Measurements from ENCODE around the gene RSPO3.
A peak's percentile ranks its signal among the peaks of the same experiment; 100 is the strongest.

The RSPO3 gene

DNA sequence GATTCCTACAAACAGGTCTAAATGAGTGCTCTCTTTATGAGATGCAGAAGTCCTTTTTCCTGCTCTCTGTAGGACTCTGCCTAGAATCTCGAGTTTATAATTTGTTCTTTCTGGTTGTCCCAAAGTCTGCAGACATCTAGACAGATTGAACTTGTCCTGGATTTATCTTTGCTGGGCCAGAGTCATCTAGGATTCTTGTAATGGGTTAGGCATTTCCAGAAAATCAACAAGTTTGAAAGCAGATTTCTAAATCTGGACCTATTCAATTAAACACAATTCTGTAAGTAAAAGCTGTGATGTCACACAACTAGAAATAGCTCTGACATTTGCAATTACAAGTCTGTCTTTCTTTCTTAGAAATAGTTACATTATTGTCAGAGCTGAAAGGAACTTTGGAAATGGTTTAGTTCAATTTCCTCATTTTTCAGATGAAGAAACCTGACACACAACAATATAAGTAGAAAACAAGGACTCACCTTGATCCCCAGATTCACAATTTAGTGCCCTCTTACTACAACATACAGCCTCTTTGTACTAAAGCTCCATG lies 4.2 kb upstream of the RSPO3 start:
- no peak for DNase-seq

DNA sequence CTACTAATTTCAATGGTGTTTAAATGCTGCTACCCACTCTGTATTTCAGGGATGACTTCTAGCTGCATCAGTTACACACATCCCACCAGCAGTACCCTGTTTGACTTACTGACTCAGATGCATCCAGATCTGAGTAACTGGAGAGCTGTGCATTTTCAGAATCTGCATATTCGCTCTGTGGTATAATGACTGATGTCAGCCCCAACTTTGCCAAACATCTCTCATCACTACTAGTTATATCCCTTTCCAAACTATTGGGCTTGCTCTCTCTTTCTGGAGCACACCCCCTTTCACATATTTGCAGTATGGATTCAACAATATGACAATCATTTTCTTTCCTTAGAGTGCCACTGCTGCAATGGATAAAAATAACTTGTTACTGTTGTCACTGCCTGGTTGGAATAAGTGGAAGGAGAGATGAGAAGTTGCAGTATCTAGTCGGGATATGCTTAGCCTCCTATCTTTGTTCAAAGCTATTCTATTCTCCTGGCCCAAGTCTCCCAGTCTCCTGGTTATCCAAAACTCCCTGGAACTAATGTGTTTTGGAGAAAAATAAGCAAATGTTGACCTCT lies 3.3 kb upstream of the RSPO3 start:
- no peak for DNase-seq

DNA sequence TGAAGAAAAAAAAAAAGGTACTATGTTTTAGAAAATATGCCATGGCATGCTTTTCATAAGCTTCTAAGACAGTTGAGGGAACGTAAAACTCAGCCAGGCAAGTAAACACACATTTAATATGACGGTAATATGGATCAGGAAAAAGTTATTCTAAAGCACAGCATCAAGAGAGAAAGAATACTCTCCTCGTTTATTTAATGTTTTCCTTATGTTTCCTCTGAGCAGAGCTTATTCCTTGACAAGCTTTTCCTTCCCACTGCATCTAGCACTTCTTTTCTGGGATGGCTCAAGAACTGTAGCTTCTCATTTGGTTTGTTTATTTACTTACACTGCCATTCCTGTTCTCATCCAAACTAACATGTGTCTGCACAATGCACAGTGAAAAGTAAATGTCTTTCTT lies 2.7 kb upstream of the RSPO3 start:
- DNase-seq = no peak

DNA sequence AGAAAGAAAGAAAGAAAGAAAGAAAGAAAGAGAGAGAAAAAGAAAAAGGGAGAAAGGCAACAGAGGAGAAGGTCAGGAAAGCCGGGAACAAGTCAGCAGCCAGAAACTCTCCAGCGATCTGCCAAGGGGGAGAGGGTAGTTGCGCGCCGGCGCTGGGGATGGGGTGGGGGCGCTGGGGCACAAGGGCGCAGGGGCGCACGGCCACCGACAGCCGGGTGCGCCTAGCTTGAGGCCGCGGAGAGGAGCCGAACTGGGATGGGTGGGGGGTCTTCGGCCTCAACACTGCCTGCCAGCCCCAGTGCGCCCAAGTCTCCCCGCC lies 533 bp upstream of the RSPO3 start:
- DNase-seq = no peak

DNA sequence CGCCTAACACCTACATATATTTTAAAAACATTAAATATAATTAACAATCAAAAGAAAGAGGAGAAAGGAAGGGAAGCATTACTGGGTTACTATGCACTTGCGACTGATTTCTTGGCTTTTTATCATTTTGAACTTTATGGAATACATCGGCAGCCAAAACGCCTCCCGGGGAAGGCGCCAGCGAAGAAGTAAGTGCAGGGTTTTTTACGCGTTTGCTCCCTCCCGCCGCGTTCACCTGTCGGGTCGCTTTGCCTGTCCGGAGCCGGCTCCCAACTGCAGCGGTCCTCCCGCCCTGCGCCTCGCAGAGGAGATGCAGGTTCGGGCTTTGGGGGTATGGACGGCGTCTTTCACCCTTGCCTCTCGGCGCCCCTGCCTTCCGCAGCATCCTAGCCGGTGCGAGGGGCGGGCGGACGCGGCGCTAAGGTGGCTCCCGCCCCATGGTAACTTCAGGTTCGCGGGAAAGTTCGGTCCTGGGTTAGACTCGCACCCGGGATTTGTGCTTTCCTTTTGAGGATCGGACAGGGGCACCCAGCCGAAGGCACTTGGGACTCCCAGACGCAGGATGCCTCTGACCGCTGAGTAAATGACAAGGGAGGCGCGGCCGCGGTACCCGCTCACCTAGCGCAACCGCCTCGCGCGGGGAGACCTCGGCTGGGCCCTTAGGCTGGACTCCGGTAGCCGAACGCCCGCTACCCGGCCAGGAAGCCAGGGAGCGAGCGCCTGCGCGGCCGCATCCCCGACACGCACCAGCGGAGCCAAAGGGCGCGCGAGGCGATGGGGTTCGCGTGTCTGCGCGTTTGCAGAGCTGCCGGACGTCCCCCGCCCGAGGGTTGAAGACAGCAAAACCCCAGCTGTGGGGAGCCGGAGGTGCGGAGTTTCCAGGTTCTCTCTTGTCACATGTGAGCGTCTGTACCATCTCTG lies 891 bp downstream of the RSPO3 start:
- no peak for DNase-seq

DNA sequence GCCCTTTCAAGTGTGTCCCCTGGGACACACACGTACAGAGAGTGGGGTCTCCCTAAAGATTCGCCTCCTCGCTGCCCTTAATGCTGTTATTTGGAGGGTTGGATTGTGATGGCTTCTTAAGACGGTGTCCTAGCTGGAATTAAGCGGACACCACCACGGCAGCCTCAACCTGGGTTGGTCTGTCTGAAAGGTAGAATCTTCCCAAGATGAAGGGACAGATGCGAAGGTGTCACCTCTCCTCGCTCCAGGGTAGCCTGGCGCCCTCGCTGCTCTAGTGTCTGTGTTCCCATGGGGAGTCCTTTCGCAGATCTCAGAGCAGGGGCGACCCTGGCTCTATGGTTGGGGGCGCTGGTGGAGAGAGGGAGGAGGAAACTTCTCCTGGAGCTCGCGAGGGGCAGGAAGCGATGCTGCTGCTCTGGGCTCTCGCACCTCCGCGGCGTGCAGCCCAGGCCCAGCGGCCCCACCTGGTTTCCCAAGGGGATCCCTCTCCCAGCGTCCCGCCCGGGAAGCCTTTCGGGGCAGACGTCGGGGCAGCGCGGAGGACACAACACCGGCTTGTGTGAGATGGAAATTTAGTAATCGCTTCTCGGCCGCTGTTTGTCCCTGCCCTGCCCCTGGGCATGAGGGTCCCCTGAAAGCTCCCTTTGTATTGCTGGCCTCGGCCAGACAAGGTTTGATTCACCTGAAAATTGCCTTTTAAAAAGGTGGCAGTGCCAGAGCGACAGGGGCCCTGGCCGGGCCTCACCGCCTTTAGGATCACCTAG lies 1.7 kb downstream of the RSPO3 start:
- no peak for DNase-seq

DNA sequence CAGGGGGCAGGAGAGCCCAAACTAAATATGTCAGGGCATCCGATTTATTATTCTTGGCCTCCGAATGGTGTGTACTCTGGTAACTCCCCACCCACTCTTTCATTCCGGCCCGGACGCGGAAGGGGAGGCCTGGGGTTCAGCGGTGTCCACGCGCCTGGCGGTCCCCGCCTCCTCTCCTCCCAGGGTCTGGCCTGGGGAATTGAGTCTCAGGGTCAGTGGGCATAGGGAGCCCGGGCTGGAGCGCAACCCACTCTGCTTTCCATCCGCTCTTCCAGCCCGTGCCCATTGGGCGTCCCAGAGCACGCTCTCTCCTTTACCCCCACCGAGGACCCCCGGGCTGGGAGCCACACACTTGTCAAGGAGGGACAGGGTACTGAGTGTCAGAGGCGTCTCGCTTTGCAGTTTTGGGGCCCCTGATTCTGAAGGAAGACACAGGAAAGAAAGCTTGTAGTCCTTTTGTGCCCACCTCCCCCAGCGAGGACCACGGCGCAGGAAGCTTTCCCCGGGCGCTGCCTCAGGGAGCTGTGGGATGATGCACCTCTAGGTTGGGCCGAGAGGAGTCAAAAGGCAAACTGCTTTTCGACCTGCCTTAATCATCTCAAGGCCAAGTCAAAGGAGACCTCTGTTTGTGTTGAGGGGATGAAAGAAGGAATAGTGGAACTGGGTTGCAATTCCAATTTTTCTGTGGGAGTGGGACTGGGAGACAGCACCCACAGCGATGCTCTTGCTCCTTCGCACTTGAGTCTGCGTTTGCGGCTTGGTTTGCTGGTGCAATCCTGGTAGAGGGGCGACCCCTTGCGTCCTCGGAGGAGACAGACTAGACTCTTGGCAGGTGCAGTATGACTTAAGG lies 2.5 kb downstream of the RSPO3 start:
- peak; percentile 8 for DNase-seq

DNA sequence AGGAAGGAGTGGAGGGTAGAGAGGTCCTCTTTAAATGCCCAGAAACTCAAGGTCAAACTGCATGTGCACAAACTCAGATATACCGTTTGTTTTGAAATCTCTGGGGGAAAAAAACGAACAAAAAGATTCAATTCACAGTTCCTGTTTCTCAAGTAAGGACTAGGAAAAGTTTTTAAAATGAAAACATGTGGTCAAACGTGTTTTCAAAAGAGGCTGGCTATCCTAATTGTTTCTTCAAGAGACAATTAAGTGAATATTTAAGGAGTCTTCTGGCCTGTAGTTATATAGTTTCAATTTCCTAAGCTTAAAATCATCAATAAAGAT lies 3.1 kb downstream of the RSPO3 start:
- no peak for DNase-seq

DNA sequence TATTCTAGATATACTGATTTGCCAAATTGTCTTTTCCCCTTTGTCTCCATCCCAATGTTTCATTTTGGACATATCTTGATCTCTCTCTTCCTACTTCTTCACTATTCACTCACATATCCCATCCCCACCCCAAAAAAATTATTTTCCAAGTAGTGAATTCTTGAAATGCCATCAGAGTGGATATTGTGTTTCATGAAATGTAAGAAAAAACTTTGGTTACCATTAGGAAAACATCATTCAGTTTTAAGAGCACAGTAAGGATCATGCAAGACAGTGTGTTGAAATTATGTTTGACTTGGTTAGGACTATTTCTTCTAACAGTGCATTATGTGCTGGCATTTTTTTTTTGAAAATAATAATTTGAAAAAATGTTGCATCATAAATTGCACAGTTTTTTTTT lies 5.7 kb downstream of the RSPO3 start:
- no peak for DNase-seq

DNA sequence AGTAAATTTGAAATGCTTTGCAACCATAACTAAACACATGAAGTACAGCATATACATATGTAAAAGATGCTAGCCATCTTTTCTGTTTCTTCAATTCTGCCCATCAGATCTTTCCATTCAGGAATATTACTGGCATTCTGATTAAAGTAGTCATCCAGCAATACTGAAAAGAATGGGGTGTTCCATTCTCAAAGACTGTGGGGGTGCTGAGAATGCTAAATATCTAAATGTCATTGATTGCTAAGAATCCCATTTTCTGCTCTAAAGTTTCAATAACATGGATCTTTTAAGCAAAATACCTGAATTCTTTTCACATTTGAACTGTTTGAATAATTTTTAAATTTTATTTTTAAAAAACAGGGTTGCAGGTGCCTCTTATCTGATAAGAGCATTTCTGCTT lies 6.2 kb downstream of the RSPO3 start:
- no peak for DNase-seq

DNA sequence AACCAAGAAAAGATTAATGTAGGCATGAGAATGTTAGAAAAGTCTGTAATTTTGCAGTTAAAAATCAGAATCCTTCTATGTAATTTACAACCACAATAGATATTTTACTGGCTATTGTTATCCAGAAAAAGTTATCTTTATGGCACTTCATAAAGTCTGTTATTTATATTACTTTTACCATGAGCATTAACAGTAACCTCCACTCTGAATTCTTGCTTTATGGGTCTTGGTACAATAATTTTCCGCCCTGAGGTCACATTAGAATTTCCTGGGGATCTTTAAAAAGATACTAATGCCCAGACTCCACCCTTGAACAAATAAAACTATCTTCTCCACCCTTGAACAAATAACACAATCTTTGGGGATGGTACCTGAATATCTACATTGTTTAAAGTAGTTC lies 9.6 kb downstream of the RSPO3 start:
- DNase-seq = no peak

DNA sequence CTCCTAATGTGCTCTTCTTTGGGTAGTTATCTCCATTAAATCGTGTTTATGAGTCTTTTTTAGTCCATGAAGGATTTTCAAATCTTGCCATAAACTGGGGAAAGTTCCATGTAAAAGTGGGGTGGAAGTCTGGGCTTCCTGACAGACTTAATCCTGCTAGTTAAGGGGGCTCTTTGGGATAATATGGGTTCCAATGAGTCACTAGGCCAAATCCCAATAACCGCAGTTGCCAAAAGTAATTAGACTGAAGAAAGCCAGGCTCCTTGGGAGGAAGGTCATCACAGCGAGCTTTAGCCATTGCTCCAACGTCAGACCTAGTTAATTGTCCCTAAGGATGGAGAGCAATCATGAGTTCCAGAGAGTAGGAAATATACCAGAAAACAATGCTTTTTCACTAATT lies 10.8 kb downstream of the RSPO3 start:
- no peak for DNase-seq

DNA sequence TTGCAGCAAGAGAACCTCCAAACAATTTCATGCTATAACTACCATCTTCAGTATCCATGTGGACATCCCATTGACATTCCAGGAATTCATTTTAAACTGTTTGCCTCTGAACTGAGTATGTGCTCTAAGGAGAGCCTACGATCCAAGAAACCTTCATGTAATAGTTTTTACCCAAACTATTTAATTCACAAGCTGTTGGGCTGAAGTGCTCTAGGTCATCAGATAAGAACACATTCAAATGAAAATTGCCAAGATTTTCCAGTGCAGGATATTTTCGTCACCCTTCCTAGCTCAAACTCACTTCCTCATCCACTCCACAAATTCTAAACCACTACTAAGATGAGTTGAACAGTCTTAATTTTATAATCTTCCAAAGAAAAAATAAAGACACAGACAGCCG lies 12.8 kb downstream of the RSPO3 start:
- no peak for DNase-seq

DNA sequence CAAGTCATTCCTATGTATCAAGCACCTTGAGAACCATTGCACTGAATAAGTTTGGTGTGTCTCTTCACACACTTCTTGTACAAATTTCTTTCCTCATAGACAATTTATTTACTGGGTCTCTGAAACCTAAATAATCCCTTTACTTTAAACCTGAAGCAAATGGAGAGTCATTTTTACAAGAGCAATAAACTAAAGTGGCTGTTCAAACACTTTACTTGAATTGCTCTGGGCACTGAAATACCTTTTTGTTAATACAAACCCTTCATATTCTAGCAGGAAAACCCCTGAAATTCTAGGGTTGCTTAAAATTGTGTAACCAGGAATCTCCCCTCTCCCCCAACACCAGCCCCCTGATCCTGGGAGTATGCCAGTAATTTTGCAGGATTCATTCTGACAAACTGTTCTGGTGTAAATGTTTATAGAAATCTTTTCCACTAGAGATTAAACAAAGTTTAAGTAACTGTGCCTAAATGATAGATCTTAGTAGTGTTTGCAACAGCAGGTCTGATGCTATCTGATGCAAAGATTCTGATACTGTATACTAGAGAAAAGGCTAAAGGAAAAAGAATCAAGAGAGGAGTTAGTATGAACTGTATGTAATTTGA lies 13.4 kb downstream of the RSPO3 start:
- DNase-seq = no peak

DNA sequence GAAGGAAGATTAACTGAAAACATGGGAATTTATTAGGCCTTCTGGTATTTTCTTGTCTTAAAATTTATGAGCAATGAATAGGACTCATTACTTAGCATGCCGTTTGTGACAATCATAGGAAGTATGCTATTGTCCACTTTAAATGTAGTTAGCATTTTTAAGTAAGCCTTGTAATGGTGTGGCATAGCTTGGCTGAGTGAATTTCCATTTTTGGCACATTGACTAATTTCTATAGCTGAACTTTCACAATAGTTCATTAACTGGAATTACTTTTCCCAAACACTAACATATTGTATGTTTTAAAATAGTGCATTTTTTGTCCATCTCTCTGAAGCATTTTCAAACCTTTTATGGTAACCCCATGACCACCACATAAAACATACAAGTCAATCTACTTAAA lies 15.7 kb downstream of the RSPO3 start:
- DNase-seq = no peak

DNA sequence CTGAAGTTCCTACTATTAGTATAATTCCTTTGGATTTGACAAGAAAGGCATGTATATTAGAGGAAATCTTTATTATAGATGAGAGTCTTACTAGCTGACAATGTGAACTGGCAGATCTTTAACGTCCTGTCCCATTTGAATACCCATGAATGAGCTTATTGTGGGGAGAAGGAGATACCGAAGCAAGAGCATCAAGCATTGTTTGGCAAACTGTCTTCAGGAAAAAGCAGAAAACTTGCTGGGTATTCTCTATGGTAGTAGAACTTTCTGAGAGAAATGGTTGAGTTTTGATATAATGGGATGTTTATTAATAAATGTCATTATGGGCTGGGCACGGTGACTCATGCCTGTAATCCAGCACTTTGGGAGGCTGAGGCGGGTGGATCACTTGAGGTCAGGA lies 18.3 kb downstream of the RSPO3 start:
- no peak for DNase-seq

DNA sequence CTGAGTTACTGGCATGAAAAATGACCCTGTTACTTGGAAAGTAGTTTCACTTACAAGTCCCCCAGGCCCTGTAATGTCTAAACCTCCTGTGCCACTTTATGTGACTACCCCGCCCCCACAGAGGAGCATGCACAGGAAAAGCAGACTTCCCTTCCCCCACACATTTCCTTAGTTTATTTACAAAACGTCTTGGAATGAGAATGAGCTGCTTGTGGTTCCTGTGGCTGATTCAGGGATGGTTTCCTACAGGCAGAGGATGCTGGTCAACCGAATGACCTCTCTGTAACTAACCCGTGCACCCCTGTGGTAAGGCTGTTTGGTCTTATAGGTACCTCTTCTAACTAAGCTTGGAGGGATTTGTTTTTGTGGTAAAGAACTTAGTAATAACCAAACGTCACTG lies 28.5 kb downstream of the RSPO3 start:
- no peak for DNase-seq

DNA sequence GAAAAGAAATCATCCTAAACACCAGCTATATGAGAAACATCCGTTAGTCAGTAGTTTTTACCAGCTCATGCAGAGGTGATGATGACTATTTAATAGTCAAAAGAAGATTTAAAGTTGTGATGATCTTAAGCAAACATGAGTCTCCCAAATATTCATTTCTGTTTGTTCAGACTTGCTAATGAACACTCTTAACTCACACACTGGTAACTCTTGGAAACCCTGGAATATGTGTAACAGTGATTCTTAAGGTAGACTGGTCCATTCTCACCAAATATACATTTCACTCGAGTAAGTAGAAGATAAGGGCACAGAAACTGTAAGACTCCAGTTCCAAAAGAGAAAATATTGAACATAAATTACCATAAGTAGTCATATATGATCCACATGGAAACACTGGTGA lies 29.1 kb downstream of the RSPO3 start:
- DNase-seq = no peak

DNA sequence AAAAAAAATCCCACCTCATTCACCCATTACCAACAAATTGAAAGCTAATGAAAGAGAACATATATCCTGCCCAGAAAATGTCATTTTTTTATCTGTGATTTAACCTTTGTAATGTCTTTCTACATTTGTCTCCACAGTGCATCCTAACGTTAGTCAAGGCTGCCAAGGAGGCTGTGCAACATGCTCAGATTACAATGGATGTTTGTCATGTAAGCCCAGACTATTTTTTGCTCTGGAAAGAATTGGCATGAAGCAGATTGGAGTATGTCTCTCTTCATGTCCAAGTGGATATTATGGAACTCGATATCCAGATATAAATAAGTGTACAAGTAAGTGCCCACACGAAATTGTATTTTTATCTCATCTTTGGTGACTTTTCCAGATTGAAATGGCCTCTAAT lies 30.0 kb downstream of the RSPO3 start:
- DNase-seq = no peak

DNA sequence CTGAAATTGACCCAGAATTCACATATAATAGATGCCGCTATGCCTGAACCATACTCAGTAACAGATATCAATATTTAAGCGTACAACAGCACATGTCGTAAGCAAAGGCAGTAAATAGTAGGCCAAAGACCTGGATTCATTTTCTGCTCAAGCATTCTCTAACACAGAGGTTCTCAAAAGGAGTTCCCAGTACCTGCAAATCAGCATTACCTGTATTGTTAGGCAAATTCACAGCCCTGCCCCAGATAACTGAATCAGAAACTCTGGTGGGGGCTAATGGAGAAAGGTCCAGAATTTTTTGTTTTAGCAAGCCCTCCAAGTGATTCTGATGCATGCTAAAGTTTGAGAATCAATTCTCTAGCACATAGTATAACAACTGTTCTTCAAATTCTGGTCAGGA lies 36.0 kb downstream of the RSPO3 start:
- no peak for DNase-seq

DNA sequence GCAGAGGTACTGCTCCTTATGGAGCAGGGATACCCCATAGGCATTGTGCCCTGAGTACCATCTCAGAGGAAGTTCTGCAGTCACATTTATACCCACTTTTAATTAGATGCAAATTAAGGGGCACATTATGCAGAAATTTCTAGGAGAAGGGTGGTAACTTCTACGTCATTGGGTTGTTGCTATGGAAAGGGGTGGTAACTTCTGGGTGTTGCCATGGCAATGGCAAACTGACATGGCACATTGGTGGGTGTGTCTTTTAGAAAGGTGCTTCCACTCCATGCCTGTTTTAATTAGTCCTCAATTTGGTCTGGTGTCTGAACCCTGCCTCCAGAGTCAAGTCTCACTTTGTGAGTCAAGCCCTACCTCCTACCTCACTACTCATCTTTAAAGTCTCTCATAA lies 42.0 kb downstream of the RSPO3 start:
- no peak for DNase-seq

DNA sequence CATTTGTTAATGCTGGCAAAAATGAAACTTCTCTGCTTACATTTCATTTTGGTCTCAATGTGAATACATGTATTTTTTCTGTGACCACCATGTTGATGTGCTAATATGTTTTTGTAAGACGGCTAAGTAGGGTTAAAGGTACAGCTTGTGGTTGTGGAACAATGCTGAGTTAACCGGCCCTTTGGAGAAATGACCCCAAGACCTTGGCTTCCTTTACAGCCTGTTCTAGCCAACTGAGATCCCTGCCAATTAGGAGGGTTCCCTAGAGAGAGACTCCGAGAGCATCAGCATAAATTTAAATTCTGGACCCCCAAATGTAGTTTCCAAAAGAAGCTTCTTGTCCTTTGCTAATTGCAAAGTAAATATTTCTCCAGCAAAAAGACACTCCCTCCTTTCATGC lies 44.4 kb downstream of the RSPO3 start:
- no peak for DNase-seq

DNA sequence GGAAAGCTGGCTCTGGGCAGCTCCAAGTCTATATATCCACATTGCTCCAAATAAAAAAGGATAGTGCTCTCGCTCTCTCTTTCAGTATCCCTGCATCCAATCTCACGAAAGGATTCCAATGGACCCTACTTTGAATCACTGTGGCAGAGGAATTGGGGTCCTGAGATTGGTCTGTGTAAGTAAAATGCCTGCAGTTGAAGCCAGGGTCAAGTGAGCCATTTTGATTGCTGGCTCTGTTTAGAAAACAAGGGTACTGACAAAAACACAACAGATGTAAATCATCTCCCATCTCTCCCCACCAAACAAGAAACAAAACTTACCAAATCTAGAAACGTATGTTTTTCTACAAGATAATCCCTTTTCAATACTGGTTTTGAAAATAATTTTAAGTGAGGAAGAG lies 45.6 kb downstream of the RSPO3 start:
- no peak for DNase-seq
